Fibroblast of lung (primary cell): ENCODE results near the gene ZNF654. TPM values are rescaled to one million over a fixed set of nuclear protein-coding genes. Genes with fewer than 3 reads are reported as not detected.

Experiments
- DNase-seq, 2 donors: peaks; one replicate each; pipeline versions ENCODE4 v3.0.0 to v3.0.0-alpha.2; 2010; ENCODE audit warnings: low read depth in 2 of 2
- H2AFZ ChIP-seq: 2 replicates; pipeline ENCODE4 v1.5.1; 2012; ENCODE audit warnings: low read length, control low read depth, inconsistent platforms
- H3K27ac ChIP-seq: 2 replicates; pipeline ENCODE4 v1.5.1; 2011; ENCODE audit warnings: low read length, control low read depth; ENCODE audit not compliant: insufficient read depth
- H3K27me3 ChIP-seq: 2 replicates; pipeline ENCODE4 v1.5.1; 2011; ENCODE audit warnings: mild to moderate bottlenecking, low read length; ENCODE audit not compliant: control insufficient read depth, insufficient read depth
- H3K36me3 ChIP-seq: 2 replicates; pipeline ENCODE4 v1.5.1; 2011; ENCODE audit warnings: low read length; ENCODE audit not compliant: control insufficient read depth, insufficient read depth
- H3K4me1 ChIP-seq: 2 replicates; pipeline ENCODE4 v1.5.1; 2011; ENCODE audit warnings: low read length; ENCODE audit not compliant: control insufficient read depth, insufficient read depth; ENCODE audit errors: extremely low read depth
- H3K4me2 ChIP-seq: 2 replicates; pipeline ENCODE4 v1.5.1; 2011; ENCODE audit warnings: low read length, control low read depth; ENCODE audit not compliant: insufficient read depth; ENCODE audit errors: extremely low read depth
- H3K4me3 ChIP-seq, 4 experiments: fragments of 200-600 bp in 1 of 4; sonication (generic) in 1 of 4; replicated peaks in 1 of 4; 2 replicates each; pipeline ENCODE4 v1.5.1; 2011 to 2016; ENCODE audit warnings: low read length in 4 of 4, low read depth in 3 of 4, mild to moderate bottlenecking in 3 of 4, control low read depth in 2 of 4, inconsistent platforms in 1 of 4, mixed read lengths in 1 of 4; ENCODE audit not compliant: insufficient read depth in 1 of 4; ENCODE audit errors: control extremely low read depth in 1 of 4
- H3K79me2 ChIP-seq: 2 replicates; pipeline ENCODE4 v1.5.1; 2012; ENCODE audit warnings: mild to moderate bottlenecking, low read length, inconsistent platforms; ENCODE audit not compliant: control insufficient read depth, insufficient read depth
- H3K9ac ChIP-seq: 2 replicates; pipeline ENCODE4 v1.5.1; 2011; ENCODE audit warnings: mild to moderate bottlenecking, low read length, control low read depth; ENCODE audit not compliant: insufficient read depth
- H3K9me3 ChIP-seq: 2 replicates; pipeline ENCODE4 v1.5.1; 2012; ENCODE audit warnings: low read depth, low read length; ENCODE audit not compliant: control insufficient read depth, insufficient read depth
- H4K20me1 ChIP-seq: 2 replicates; pipeline ENCODE4 v1.5.1; 2011; ENCODE audit warnings: low read length; ENCODE audit not compliant: control insufficient read depth, insufficient read depth; ENCODE audit errors: extremely low read depth
- EZH2 ChIP-seq: IDR thresholded peaks from 2 replicates; pipeline ENCODE4 v1.5.1; 2012; ENCODE audit warnings: low read length, control low read depth, mild to moderate bottlenecking; ENCODE audit errors: missing control alignments
- polyA plus RNA-seq, 2 donors: library from polyadenylated mRNA; depleted of rRNA in 1 of 2; stranded (reverse) in 1 of 2; unstranded in 1 of 2; fragments of >200 nt; gene quantifications; 2 replicates each; pipeline ENCODE4 v1.2.1, GENCODE V29; 2011 to 2012; ENCODE audit warnings: missing spikeins in 1 of 2
- total RNA-seq: library from RNA; depleted of rRNA; stranded (reverse); fragments of >200 nt; gene quantifications from 2 replicates; pipeline ENCODE4 v1.2.1, GENCODE V29; 2014
- TF ChIP-seq, protein P1 (sequence below), 2 donors: IDR thresholded peaks in 1 of 2; conservative IDR thresholded peaks in 1 of 2; 1 replicate in 1 of 2; 2 replicates in 1 of 2; pipeline ENCODE4 v1.5.1; 2011 to 2012; ENCODE audit warnings: low read length in 2 of 2, control low read depth in 1 of 2, inconsistent platforms in 1 of 2, low read depth in 1 of 2, mild to moderate bottlenecking in 1 of 2

The ZNF654 gene
- total and polyA plus RNA-seq, 2 donors (not counting 1 experiment from before 2014, with no cell fraction given): 6.5 to 16.3 TPM

DNA sequence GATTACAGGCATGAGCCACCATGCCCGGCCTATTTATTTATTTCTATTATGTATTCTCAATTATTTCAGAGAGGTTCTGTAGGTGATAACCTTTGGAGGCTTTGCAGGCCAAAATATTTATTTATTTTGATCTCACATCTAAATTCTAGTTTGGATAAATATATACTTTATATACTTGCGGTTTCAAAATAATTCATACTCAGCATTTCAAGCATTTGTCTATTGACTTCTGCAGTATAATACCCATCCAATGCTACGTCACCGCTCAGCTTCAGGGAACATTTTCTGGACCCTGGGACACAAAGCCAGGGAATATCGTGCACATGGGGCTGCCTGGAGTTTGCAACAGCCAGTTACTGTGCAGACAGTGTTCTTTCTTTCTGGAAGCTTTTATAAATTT is 22.8 kb upstream of the ZNF654 start:
- H3K36me3 ChIP-seq: no peaks in the 10 kb centered on the region
- H2AFZ ChIP-seq: no peak overlapping the region
- H3K27me3 ChIP-seq: no peaks in the 10 kb centered on the region
- no peaks in the 10 kb centered on the region for H3K79me2 ChIP-seq
- H3K4me2 ChIP-seq: no peak overlapping the region
- no peak overlapping the region for H3K4me3 ChIP-seq
- H3K9ac ChIP-seq: no peak overlapping the region
- TF ChIP-seq, protein P1, sequence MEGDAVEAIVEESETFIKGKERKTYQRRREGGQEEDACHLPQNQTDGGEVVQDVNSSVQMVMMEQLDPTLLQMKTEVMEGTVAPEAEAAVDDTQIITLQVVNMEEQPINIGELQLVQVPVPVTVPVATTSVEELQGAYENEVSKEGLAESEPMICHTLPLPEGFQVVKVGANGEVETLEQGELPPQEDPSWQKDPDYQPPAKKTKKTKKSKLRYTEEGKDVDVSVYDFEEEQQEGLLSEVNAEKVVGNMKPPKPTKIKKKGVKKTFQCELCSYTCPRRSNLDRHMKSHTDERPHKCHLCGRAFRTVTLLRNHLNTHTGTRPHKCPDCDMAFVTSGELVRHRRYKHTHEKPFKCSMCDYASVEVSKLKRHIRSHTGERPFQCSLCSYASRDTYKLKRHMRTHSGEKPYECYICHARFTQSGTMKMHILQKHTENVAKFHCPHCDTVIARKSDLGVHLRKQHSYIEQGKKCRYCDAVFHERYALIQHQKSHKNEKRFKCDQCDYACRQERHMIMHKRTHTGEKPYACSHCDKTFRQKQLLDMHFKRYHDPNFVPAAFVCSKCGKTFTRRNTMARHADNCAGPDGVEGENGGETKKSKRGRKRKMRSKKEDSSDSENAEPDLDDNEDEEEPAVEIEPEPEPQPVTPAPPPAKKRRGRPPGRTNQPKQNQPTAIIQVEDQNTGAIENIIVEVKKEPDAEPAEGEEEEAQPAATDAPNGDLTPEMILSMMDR (conservative IDR thresholded peaks at IDR 0.05 in 1 of 2, IDR thresholded peaks at IDR 0.05 in 1 of 2; ENCODE audit: low read depth in 1 of 2, low read length in 2 of 2): no peak
- no peak for TF ChIP-seq EZH2
- H3K4me1 ChIP-seq: no peaks in the 10 kb centered on the region
- H3K27ac ChIP-seq: no peak overlapping the region
- no peak for DNase-seq
- no peaks in the 10 kb centered on the region for H4K20me1 ChIP-seq
- H3K9me3 ChIP-seq: no peaks in the 10 kb centered on the region

DNA sequence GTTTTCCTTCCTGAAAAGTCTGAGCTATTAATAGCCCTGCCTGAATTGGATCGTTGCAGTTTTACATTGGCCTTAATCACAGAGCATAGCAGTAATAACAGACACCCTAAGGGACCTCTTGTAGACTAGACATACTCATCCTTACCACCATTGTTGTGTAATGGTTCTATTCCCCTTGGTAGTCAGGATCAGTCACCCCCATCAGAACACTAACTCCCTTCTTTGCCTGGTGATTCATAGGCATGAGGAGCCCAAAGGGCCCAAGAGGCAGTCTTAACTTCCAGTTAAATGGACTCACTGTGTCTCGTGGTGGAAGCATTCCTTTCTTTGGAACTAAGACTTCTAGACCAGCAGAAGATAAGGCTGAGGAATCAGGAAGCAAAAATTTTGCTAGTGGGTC is 20.5 kb upstream of the ZNF654 start:
- DNase-seq: peak in 1 of 2 donors; percentile 70
- no peak overlapping the region for H3K4me2 ChIP-seq
- H3K4me1 ChIP-seq: no peaks in the 10 kb centered on the region
- no peak overlapping the region for H3K9ac ChIP-seq
- TF ChIP-seq, protein P1 (conservative IDR thresholded peaks at IDR 0.05 in 1 of 2, IDR thresholded peaks at IDR 0.05 in 1 of 2; ENCODE audit: low read depth in 1 of 2, low read length in 2 of 2): no peak
- no peak for TF ChIP-seq EZH2
- no peaks in the 10 kb centered on the region for H3K79me2 ChIP-seq
- H4K20me1 ChIP-seq: no peaks in the 10 kb centered on the region
- no peaks in the 10 kb centered on the region for H3K36me3 ChIP-seq
- no peak overlapping the region for H3K4me3 ChIP-seq
- no peaks in the 10 kb centered on the region for H3K9me3 ChIP-seq
- no peak overlapping the region for H3K27ac ChIP-seq
- H2AFZ ChIP-seq: no peak overlapping the region
- H3K27me3 ChIP-seq: no peaks in the 10 kb centered on the region

DNA sequence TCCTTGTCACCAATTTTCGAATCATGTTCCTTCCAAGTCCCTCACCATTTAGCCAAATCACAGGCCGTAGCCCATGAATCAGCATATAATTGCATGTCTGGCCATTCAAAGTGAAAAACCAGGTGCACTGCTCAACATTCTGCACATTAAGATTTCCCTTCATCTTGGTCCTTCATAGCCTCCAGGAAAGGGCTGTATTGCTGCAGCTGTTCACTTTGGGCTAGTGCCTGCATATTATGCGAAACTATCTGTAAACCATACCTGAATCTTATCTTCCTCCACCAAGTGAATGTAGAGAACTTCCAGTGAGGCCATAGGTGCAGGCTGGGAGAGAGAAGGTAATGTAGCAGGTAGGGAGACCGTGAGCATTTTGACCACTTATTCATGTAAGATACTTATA is 18.5 kb upstream of the ZNF654 start:
- Histone ChIP-seq H3K4me1 (no peaks in the 10 kb centered on the region), H2AFZ (no peak overlapping the region), H3K79me2 (no peaks in the 10 kb centered on the region), H3K9me3 (no peaks in the 10 kb centered on the region), H3K36me3 (no peaks in the 10 kb centered on the region), H3K4me3 (no peak overlapping the region), H3K9ac (no peak overlapping the region), H3K4me2 (no peak overlapping the region), H3K27me3 (no peaks in the 10 kb centered on the region), H4K20me1 (no peaks in the 10 kb centered on the region), H3K27ac (no peak overlapping the region)
- DNase-seq: no peak
- TF ChIP-seq, protein P1 (conservative IDR thresholded peaks at IDR 0.05 in 1 of 2, IDR thresholded peaks at IDR 0.05 in 1 of 2; ENCODE audit: low read depth in 1 of 2, low read length in 2 of 2): no peak
- no peak for TF ChIP-seq EZH2
